Measurements from ENCODE around the gene FOXA2. TPM values are rescaled to one million over a fixed set of nuclear protein-coding genes. Genes with fewer than 3 reads are reported as not detected.
A peak's percentile ranks its signal among the peaks of the same experiment; 100 is the strongest.

Gene FOXA2
- total RNA-seq = not detected
- polyA plus RNA-seq = not detected
- long read RNA-seq, donor 1 = 0 reads
- long read RNA-seq, donor 2 = 0 reads
- long read RNA-seq, donor 3 = 0 reads

GRCh38 chr20:22584522-22584921 lies at the start of gene FOXA2:
Gene FOXA2, minus strand, starts transcription at chr20:22584572. Its CDS starts 294 bp downstream, at chr20:22584278.
- WGBS, 2 donors = 1% methylated on average over 18 to 36 of the region's 42 CpGs
- H3K36me3 ChIP-seq = no peaks in the 10 kb centered on the region
- H3K27me3 ChIP-seq = peaks cover 56 to 100% (median 98%) of the 10 kb centered on the region in 7 donors
- H3K4me3 ChIP-seq = peak within 1 kb of the TSS in 6 of 10 donors; percentile 5 to 21 (median 11)
- peaks cover 0 to 27% (median 14%) of the 10 kb centered on the region in 9 donors for H3K4me1 ChIP-seq
- intact Hi-C loops (cut with DNase I) = no loop called here
- no peak for TF ChIP-seq CTCF (IDR thresholded peaks at IDR 0.05)
- H3K9me3 ChIP-seq = no peaks in the 10 kb centered on the region
- no peak within 1 kb of the TSS for H3K27ac ChIP-seq
- ATAC-seq = peak in 1 of 8 donors; percentile 21
- no peak for DNase-seq

- no peak for ATAC-seq
Measured at GRCh38 chr20:22630701-22631100, 46.3 kb upstream of the FOXA2 start.

GRCh38 chr20:22629927-22630326 lies 45.6 kb upstream of the FOXA2 start:
- peaks cover 0 to 38% (median 20%) of the 10 kb centered on the region in 7 donors for H3K27me3 ChIP-seq
- intact Hi-C loops (cut with DNase I) = no loop called here

More at GRCh38 chr20:22630701-22631100, 46.3 kb upstream of the FOXA2 start:
- H3K27me3 ChIP-seq = peaks cover 0 to 38% (median 16%) of the 10 kb centered on the region in 7 donors
- no peak for TF ChIP-seq CTCF (IDR thresholded peaks at IDR 0.05)
- H3K4me1 ChIP-seq = no peaks in the 10 kb centered on the region
- H3K36me3 ChIP-seq = no peaks in the 10 kb centered on the region
- intact Hi-C loops (cut with DNase I) = no loop called here
- H3K9me3 ChIP-seq = no peaks in the 10 kb centered on the region
- WGBS, 2 donors = 39 to 41% methylated on average over 6 of the region's 6 CpGs
- no peak overlapping the region for H3K4me3 ChIP-seq
- no peak overlapping the region for H3K27ac ChIP-seq
- DNase-seq = no peak

GRCh38 chr20:22629447-22629846 lies 45.1 kb upstream of the FOXA2 start:
- H3K36me3 ChIP-seq = no peaks in the 10 kb centered on the region
- no peak overlapping the region for H3K4me3 ChIP-seq
- H3K9me3 ChIP-seq = no peaks in the 10 kb centered on the region
- H3K27me3 ChIP-seq = peaks cover 0 to 37% (median 16%) of the 10 kb centered on the region in 7 donors
- intact Hi-C loops (cut with DNase I) = no loop called here
- ATAC-seq (no peak), DNase-seq (no peak)
- WGBS, 2 donors = 57 to 58% methylated on average over 3 of the region's 3 CpGs
- H3K4me1 ChIP-seq = no peaks in the 10 kb centered on the region
- TF ChIP-seq CTCF (IDR thresholded peaks at IDR 0.05) = no peak
- no peak overlapping the region for H3K27ac ChIP-seq

More at GRCh38 chr20:22629927-22630326, 45.6 kb upstream of the FOXA2 start:
- no peak overlapping the region for H3K27ac ChIP-seq
- no peak for ATAC-seq
- H3K36me3 ChIP-seq = no peaks in the 10 kb centered on the region
- WGBS, 2 donors = 68 to 75% methylated on average over 2 of the region's 2 CpGs
- DNase-seq = no peak
- no peak for TF ChIP-seq CTCF (IDR thresholded peaks at IDR 0.05)
- H3K4me1 ChIP-seq = no peaks in the 10 kb centered on the region
- H3K9me3 ChIP-seq = no peaks in the 10 kb centered on the region
- no peak overlapping the region for H3K4me3 ChIP-seq
